SH-SY5Y (cell line): ENCODE data around the gene ADAMTS2.

Experiments
- GATA2 ChIP-seq: IDR thresholded peaks from 2 replicates; pipeline ENCODE4 v1.6.1; 2011; ENCODE audit warnings: mild to moderate bottlenecking, low read depth, low read length
- GATA3 ChIP-seq: IDR thresholded peaks from 2 replicates; pipeline ENCODE4 v1.6.1; 2011; ENCODE audit warnings: low read depth, mild to moderate bottlenecking, low read length, moderate library complexity

The ADAMTS2 gene

DNA sequence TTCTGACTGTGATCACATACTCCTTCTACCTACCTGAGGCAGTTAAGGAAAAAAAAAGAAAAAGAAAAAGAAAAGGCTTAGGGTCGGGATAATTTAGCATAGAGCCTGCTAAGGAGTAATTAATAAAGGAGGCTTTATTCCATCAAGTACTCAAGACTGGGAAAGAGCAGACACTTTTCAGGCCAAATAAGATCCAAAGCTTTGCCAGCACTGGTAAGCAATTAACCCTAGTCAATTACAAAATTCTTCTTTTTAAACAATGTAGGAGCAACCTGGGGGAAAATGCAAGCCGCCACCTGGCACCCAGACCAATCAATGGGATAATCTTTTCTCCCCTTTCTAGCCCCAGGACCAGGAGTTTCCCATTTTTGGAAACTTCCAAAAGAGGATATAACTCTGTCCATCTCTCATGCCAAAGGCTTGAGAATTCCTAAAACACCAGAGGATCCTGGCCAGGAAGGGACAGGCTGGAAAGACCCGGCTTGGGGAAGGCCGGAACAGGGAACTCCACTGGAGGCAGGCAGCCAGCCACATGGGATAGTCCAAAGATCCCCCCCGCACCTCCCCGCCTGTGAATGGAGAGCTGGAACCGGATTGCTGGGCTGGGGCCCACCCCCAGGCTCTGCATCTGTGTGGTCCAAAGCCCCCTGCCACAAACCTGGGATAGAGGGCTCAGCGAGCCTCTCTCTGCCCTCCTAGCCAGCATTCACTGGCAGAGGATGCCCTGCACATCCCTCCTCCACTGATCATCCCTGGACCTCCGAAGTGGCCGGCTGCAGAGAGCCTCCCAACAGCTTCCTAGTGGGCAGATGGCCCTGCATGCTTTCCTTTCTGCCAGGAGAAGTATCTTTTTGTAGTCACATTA is 167.3 kb downstream of the ADAMTS2 start:
- TF ChIP-seq GATA2, result no peak
- TF ChIP-seq GATA3, result no peak

DNA sequence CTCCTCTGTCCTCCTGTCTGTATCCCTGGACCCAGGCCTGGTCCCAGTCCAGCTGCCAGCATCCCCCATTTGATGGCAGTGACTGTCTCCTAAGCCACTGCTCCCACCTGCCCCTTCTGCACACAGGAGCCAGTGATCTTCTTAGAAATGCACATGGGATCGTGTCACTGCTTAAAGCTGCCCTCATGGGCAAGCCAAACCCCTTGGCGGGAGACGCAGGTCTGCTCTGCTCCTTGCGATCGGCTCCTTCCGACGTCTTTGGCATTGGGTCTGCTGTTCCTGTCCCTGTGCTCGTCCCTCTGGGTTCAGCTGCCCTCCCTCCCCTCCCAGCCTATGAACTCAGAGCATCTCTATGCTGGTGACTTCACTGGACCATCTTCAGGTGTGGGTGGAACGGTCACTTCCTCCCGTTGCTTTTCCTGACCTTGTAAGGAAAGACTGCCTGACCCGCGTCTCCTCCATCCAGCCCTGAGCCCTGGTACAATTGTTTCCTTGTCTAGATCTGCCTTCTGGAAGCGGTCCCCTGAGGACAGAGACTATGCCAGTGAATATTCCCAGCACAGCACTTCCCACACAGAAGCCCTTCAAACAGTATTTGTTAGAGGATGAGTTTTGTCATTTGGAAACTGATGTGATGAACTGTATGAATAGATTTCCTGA is 168.6 kb downstream of the ADAMTS2 start:
- no peak for TF ChIP-seq GATA3
- no peak for TF ChIP-seq GATA2

DNA sequence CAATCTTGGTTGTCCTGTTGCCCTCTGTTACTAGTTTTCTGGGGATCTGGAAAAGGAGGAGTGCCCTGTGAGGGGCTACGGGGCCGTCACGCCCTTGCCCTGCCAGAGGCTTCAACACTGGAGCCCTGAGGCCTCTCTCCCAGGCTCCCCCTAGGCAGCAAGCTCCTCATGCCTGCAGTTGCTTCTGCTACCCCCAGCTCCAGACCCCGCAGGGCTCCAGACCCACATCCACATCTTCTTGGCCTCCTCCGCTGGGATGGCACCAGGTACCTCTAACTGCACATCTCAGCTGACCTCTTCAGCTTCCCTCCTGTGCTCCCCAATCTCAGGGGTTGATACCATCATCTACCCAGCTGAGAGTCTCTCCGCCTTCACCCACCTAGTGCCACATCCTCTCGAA is 169.1 kb downstream of the ADAMTS2 start:
- TF ChIP-seq GATA3 (no peak), GATA2 (no peak)

DNA sequence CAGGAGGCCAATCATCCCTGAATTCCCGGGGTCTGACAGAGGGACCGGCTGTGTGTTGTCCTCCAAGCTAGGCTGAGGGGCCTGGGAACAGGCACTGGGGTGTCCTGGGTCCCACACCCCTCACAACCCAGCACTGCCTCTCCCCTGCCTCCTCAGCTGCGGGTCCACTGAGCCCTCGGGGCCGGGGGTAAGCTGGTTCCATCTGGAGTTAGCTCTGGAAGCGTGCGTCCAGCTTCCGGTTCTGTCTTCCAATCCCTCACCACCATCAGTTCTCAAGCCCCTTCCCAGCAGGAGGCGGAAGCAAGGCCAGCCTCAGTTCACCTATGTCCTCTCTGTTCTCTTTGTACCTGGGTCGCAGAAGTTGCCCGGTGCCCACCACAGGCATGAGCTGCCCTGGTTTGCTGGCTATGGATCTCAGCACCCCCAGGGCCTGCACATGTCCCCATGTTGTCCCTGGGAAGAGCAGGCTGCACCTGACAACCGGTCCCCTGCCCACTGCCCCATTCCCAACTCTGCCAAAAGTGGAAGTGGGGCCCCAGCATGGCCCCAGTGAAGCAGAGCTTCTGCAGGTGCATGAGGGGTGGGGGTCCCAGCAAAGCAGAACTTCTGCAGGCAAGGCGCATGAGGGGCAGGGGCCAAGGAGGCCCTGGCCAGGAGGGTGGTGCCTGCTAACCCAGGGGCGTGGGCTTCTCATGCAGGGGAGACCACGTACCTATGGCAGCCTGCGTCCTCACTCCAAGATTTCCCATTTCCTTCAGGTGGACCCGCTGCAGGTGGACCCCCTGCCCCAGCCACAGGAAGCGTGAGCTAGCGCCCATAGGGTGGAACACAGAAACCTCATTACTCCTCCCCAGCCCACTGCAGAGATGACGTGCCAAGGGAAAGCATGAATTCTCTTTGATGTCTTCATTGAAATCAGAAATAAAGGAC is 173.2 kb downstream of the ADAMTS2 start:
- TF ChIP-seq GATA2 (no peak), GATA3 (no peak)

DNA sequence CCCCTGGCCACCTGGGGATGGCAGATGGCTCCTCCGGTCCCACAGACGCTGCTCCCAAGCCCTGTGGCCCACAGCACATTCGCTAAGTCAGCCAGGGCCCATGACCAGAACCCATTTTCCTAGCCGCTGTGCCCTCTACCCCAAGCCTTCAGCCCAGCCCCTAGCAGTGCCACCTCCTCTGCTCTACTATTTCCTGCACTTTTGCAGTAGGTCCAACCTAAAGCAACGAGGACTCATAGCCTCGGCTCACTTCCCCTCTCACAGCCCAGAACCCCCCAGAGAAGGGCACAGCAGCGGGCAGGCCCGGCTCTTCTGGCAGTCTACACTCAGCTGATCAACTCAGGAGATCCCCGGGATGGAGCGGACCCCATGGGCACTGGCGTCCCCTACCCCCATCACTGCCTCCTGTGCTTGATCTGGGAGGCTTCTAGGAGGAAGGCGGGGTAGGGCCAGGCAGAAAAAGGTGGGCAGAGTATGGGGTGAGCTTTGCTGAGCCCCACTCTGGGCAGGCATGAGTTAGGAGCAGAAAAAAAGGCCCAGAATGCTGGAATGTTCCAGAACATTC is 173.9 kb downstream of the ADAMTS2 start:
- TF ChIP-seq GATA2 (no peak), GATA3 (no peak)

DNA sequence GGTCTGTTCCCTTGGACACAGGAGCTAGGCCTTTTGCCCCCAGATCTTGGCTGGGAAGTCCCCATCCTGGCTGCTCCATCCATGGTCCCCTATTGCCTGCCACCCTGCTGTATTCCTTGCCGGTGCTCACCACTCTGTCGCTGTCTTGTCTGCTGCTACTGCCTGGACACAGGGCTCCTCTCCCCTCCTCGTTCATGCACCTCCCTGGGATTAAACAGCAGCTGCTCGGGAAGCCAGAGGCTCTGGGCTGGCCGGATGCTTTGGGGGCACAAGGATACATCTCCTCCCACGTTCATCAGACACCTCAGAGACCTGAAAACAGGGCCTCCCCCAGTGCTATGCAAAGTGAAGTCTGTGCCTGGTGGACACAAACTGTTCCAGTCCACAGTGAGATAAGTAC is 174.7 kb downstream of the ADAMTS2 start:
- TF ChIP-seq GATA2 (no peak), GATA3 (no peak)

DNA sequence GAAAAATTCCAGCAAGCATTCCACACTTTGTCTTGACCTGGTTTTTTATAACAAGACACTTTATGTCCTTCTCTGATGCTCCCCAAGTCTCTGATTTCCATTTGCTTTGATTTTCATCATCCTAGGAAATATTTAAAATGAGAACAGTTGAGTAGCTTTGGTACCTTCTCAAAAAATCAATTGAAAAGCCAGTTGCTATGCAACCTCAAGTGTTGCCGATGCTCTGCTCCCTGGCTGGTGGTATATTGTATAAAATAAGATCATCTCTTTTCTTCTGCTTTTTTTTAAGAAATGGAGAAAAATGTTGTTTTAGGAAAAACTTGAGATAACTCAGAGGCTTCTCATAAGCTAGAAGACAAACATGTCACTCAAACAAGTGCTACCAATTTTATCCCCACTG is 175.4 kb downstream of the ADAMTS2 start:
- TF ChIP-seq GATA2, result no peak
- no peak for TF ChIP-seq GATA3

DNA sequence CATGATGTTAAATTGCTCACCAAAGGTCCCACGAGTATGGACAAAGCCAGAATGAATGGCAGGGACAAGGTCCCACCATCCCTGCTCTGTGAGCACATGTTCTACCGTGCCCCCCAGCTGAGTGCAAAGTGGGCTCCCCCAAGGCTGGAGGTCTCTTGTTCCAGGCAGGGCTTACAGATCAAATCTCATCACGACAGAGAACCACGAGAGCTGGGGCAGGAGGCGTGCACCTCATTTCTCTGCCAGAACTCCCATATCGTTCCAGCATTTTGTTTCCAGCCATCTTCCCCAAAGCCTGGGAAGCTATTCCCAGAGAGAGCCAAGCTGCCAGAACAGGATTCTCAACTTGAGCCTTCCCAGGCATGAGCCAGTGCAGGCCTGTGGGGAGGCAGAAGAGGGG is 176.6 kb downstream of the ADAMTS2 start:
- TF ChIP-seq GATA2 (no peak), GATA3 (no peak)

DNA sequence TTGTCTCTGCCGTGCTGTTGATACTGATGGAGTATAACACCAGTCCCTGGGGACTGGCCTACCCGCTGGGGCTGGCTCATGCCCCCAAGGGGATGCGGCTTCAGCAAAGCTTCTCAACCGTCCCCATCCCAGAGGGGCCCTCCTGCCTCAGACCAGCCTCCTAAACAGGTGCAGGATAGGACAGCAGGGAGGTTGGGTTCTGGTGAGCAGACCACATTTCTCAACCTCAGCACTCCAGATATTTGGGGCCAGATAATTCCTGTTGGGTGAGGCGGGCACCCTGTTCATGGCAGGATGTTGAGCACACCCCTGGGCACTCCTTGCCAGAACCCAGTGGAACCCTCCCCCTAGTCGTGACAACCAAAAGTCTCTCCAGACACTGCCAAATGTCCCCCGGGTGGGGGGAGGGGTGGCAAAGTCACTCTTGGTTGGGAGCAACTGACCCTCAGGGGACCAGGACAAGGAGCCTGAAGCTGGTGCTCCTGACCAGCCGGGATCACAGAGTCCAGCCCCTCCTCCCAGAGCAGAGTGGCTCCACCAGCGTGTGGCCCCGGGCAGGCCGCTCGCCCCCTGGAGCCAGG is 177.3 kb downstream of the ADAMTS2 start:
- TF ChIP-seq GATA2 (no peak), GATA3 (no peak)

DNA sequence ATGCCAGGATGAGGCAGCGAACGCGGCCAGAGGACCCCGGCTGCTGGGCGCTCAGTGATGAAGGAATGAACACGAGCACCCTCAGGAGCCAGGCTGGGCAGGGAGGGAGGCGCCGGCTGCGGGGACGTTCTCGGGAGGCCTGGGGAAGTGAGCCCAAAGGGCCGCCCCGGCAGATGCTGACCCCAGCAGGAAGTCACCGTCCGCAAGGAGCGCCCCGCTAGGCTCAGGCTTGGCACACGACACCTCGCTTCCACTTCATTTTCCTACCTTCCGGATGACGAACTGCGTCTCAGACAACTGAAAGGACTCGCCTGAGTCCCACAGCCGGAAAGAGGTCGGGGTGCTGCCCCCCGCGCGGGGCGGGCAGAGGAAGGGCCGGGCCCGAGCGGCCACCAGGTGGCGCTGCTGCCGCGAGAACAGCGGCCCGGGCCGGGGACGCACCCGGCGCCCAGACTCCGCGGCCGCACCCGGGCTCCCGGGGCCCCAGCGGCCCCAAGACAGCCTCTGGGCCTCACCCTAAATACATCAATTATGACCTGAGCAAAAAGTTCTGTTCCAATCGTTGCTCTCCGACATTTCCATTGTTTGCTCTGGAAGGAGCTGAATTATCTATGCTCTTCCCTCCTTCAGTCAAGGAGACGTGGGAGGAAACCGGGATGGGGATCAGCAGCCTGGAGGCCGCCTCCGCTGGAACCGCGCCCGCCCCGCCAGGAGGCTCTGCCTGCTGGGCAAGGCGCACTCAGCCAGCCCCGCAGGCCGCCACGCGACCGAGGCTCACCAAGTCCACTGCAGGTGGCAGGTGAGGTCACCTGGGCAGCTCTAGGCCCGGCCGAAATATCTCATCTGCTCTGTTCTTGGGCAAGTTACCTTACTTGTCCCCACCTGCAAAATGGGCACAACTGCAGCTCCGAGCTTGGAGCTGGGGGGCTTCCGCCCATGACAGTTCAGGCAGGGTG is 178.1 kb downstream of the ADAMTS2 start:
- no peak for TF ChIP-seq GATA2
- TF ChIP-seq GATA3, result no peak

DNA sequence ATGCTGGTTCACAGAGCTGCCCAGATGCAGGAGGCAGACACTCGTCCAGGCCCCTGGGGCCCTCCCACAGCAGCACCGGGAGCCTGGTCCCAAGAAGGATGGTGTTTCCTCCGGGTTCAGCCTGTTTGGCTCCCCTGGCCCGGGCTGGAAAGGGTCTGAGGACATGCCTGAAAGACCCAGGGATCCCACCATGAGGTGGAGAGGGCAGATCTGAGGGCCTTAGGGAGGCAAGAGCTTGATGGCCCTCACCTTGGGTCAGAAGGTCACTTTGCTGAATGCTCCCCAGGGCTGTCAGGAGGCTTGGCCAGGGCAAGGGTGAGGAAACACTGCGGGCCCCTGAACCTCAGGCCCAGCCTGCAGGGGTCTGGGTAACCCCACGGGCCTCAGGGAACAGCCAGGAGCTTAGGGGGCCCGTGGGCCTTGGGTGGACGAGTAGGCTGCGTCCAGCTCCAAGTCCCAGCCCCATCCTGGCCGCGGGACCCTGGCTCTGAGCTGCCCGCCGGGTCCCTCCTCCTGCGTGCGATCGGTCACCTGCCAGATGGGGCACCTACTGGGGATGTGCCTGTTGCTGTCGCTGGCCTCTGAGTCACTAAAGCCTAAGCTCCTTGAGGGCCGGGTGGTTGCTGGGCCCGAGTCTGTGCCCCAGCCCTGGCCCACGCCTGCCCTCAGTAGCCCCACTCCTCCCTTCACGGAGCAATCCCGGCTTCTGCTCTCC is 178.9 kb downstream of the ADAMTS2 start:
- TF ChIP-seq GATA3 (no peak), GATA2 (no peak)
